ENCODE measurements around the gene AGTPBP1.

- TF ChIP-seq ZNF274 (IDR thresholded peaks at IDR 0.05; ENCODE audit: low read depth, low read length) (no peak), YY1 (IDR thresholded peaks at IDR 0.05; ENCODE audit: insufficient read depth, insufficient read length) (no peak)
These were observed 10.7 kb downstream of the AGTPBP1 start for GRCh38 chr9:85730916-85731630.
